ENCODE data around the gene U2AF2.

Gene U2AF2

GRCh38 chr19:55654868-55655647 is at the start of gene U2AF2:
Gene U2AF2 (plus strand): TSS chr19:55655035. CDS start chr19:55655105, 70 bp downstream.
- DNase-seq (ENCODE audit: extremely low read depth in 1 of 2, low read depth in 1 of 2): peak; percentile 94 to 97

- peak; percentile 94 to 97 for DNase-seq (ENCODE audit: extremely low read depth in 1 of 2, low read depth in 1 of 2)
These were observed 49.6 kb upstream of the U2AF2 start for GRCh38 chr19:55605207-55605636.

GRCh38 chr19:55605637-55606470 is 49.0 kb upstream of the U2AF2 start, which contains the start of gene ZNF865:
Gene ZNF865 (plus strand): TSS chr19:55605647. CDS start chr19:55613619, 7,972 bp downstream.
- peak; percentile 49 to 51 for DNase-seq (ENCODE audit: extremely low read depth in 1 of 2, low read depth in 1 of 2)

GRCh38 chr19:55606471-55606787 is 48.4 kb upstream of the U2AF2 start:
- no peak for DNase-seq (ENCODE audit: extremely low read depth in 1 of 2, low read depth in 1 of 2)

GRCh38 chr19:55606817-55607216 is 48.0 kb upstream of the U2AF2 start:
- no peak for DNase-seq (ENCODE audit: extremely low read depth in 1 of 2, low read depth in 1 of 2)

GRCh38 chr19:55609326-55609725 is 45.5 kb upstream of the U2AF2 start:
- no peak for DNase-seq (ENCODE audit: extremely low read depth in 1 of 2, low read depth in 1 of 2)

GRCh38 chr19:55611300-55611982 is 43.4 kb upstream of the U2AF2 start:
- DNase-seq (ENCODE audit: extremely low read depth in 1 of 2, low read depth in 1 of 2): no peak

GRCh38 chr19:55611983-55612645 is 42.7 kb upstream of the U2AF2 start:
- no peak for DNase-seq (ENCODE audit: extremely low read depth in 1 of 2, low read depth in 1 of 2)

- DNase-seq (ENCODE audit: extremely low read depth in 1 of 2, low read depth in 1 of 2): no peak
These were observed 41.4 kb upstream of the U2AF2 start for GRCh38 chr19:55613396-55613795.

GRCh38 chr19:55613930-55614710 is 40.7 kb upstream of the U2AF2 start:
- no peak for DNase-seq (ENCODE audit: extremely low read depth in 1 of 2, low read depth in 1 of 2)

- DNase-seq (ENCODE audit: extremely low read depth in 1 of 2, low read depth in 1 of 2): no peak
These were observed 39.9 kb upstream of the U2AF2 start for GRCh38 chr19:55614711-55615542.

GRCh38 chr19:55615543-55616394 is 39.1 kb upstream of the U2AF2 start:
- DNase-seq (ENCODE audit: extremely low read depth in 1 of 2, low read depth in 1 of 2): no peak

- no peak for DNase-seq (ENCODE audit: extremely low read depth in 1 of 2, low read depth in 1 of 2)
These were observed 38.4 kb upstream of the U2AF2 start for GRCh38 chr19:55616395-55616875.

- DNase-seq (ENCODE audit: extremely low read depth in 1 of 2, low read depth in 1 of 2): no peak
These were observed 37.4 kb upstream of the U2AF2 start for GRCh38 chr19:55617426-55617825.

- no peak for DNase-seq (ENCODE audit: extremely low read depth in 1 of 2, low read depth in 1 of 2)
These were observed 36.4 kb upstream of the U2AF2 start for GRCh38 chr19:55618426-55618825.

GRCh38 chr19:55619286-55619685 is 35.5 kb upstream of the U2AF2 start:
- no peak for DNase-seq (ENCODE audit: extremely low read depth in 1 of 2, low read depth in 1 of 2)

GRCh38 chr19:55620410-55621204 is 34.2 kb upstream of the U2AF2 start:
- DNase-seq (ENCODE audit: extremely low read depth in 1 of 2, low read depth in 1 of 2): no peak

Measured in activated CD8-positive, alpha-beta memory T cell treated with anti-CD3 and anti-CD28 coated beads for 1 hour (primary cell).